NCI-H774 (cell line): ENCODE data around the gene SERPINB6.
"Not testable (repeated sequence)": the region's sequence is repeated elsewhere in the genome, so short reads cannot be mapped to it uniquely, and the experiment has no call there.

Experiments used
- DNase-seq: peaks from one replicate; lab custom pipeline; 2025; lab: John Stamatoyannopoulos, UW

SERPINB6 gene

DNA sequence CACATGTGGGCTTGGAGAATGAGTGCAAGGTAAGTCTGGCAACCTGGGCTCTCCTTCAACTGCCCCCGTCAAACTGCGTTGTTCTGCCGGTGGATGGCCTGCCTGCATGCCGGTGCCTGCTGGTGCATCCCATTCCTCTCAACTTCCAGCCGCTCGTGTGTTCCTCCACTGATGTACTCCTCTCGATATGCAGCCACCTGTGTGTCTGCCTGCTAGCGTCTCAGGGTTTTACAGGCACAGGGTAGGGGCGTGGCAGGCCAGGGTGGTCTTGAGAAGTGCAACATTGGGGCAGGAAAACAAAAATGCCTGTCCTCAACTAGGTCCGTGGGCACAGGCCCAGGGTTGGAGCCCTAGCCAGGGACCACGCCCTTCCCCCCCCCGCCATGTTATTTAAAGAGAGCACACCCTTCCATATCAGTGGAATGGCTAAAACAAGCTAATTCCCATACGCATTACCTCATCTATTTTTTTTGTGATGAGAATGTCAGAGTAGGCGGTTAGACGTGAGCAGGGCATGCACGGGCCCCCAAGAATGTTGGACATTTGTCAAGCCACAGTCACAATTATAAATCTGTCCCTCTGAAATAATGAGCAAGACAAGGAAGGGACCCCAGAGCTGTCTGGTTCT lies 33.2 kb downstream of the SERPINB6 start:
- DNase-seq = no peak

DNA sequence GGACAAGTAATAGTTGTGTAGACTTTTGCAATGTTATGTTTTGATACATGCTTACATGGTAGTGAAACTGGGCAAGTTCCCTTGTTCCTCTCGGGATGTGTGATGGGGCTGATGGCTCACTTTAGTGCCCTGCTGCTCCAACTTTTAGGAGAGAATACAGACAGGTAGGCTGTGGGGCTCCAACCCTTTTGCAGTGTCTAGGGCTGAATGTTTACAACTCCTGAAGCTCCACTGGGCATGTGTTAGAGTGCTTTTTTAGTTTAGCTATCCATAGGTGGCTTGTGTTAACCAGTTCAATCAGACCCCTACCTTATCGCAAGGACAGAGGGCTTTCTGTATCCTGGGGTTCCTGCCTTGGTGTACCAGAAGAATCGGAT lies 33.8 kb downstream of the SERPINB6 start:
- DNase-seq = no peak

DNA sequence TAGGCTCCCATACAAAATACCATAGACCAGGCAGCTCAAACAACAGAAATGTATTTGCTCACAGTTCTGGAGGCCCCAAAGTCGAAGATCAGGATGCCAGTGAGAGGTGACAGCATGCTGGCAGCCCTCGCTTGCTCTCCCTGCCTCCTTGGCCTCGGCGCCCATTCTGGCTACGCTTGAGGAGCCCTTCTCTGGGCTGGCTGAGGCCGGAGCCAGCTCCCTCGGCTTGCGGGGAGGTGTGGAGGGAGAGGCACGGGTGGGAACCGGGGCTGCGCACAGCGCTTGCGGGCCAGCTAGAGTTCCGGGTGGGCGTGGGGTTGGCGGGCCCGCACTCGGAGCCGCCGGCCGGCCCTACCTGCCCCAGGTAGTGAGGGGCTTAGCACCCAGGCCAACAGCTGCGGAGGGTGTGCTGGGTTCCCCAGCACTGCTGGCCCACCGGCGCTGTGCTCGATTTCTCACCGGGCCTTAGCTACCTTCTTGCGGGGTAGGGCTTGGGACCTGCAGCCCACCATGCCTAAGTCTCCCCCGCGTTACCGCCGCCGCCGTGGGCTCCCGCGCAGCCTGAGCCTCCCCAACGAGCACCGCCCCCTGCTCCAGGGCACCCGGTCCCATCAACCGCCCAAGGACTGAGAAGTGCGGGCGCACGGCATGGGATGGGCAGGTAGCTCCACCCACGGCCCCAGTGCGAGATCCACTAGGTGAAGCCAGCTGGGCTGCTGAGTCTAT lies 35.6 kb downstream of the SERPINB6 start:
- DNase-seq = no peak

DNA sequence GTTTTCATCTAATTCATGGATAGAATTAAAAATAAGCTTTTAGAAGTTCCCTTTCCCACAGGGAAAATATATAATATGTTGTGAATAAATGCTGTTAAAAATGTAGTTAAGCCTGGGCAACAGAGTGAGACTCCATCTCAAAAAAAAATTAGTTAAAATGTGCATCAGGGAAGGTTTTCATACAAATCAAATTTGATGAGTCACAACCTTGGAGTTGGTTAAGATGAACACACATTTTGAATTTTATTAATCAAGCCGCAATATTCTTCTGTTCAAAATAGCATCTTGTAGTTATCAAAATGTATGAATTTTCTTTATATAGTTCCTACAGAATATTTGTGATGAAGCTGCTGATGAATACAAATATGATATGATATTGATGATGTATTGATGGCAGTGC lies 37.3 kb downstream of the SERPINB6 start:
- no peak for DNase-seq

DNA sequence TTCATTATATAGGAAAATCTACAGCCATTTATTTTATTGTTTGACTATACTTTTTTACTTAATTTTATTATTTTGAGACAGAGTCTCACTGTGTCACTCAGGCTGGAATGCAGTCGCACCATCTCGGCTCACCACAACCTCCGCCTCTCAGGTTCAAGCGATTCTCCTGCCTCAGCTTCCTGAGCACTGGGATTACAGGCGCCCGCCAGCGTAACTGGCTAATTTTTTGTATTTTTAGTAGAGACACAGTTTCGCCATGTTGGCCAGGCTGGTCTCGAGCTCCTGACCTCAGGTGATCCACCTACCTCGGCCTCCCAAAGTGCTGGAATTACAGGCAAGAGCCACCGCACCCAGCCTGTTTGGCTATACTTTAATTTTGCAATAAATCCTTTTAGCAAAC lies 38.5 kb downstream of the SERPINB6 start:
- DNase-seq = not testable (repeated sequence)

DNA sequence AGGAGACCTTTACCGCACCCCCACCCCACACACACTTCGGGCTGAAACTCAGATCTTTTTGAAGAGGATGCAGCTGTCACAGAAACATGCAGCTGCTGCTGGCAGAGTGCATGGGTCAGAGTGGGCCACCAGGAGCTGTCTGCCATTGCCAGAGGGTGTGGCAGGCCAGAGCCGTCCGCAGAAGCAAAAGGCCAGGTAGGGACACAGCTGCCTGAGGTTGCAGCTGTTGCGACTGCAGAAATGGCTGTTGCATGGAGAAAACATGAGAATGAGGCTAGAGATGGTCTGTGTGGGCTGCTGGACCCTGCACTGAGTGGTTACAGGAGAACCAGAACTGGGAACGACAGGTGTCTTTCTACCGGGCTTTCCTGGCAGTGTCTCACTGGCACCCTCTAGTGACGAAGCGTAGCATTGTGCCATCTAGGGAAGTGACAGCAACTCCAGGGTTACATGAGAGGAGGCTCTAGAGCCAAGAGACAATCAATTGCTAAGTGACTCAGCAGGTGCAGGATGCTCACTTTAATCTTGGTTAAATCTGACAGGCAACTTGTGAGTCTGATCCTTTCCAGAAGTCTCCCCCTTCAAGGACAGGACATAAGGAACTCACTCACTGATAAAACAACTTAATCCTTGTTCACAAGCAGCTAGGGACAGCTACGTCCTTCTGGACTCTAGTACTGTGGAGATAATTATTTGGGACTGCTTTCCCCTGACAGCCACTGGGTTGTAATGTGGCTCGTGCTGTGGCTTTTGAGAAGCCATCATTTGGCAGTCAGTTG lies 39.2 kb downstream of the SERPINB6 start:
- DNase-seq = peak; percentile 68

DNA sequence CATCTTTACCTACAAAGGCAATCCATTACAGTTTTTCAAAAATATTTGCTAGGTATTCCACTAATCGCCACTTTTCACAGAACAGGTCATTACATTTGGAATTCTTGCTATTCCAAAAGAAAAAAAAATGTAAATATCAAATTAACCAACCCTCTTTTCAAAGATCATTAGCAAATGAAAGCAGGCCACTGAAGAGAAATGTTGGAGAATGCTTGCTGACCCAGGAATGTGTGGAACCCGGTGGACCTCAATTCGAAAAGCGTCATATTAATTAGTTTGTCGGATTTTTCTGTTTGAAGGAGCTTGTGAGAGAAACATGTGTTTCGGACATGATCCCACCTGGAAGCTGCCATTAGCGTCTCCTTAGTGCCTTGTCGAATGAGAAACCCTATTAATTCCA lies 40.3 kb downstream of the SERPINB6 start:
- no peak for DNase-seq

DNA sequence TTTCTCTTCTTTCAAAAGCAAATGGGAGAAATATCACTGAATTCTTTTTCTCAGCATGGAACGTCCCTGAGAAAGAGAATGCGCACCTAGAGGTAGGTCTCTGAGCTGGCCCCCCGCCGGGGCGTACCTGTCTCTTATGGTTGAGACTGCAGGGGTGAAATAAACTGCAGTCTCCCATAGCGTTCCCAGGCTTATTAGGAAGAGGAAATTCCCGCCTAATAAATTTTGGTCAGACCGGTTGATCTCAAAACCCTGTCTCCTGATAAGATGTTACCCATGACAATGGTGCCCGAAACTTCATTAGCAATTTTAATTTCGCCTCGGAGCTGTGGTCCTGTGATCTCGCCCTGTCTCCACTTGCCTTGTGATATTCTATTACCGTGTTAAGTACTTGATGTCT lies 43.4 kb downstream of the SERPINB6 start:
- not testable (repeated sequence) for DNase-seq

DNA sequence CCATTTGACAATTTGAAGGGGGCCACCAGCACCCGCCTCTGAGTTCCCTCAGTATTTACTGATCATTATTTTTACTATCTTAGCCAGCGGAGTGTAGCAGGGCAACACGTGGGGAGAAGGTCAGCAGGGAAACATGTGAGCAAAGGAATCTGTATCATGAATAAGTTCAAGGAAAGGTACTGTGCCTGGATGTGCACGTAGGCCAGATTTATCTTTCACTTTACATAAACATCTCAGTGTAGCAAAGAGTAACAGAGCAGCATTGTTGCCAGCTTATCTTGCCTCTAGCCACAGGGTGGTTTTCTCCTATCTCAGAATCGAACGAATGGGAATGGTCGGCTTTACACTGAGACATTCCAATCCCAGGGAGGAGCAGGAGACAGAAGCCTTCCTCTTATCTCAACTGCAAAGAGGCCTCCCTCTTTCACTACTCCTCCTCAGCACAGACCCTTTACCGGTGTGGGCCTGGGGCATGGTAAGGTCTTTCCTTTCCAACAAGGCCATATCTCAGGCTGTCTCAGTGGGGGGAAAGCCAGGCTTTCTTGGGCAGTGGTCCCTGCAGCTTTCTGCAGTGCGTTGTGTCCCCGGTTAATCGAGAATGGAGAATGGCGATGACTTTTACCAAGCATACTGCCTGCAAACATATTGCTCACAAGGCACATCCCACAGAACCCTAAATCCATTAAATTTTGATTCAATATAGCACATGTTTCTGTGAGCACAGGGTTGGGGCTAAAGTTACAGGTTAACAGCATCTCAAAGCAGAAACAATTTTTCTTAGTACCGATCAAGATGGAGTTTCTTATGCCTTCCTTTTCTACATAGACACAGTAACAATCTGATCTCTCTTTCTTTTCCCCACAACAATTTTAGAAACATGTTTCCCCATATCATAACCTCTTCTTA lies 45.3 kb downstream of the SERPINB6 start:
- not testable (repeated sequence) for DNase-seq

DNA sequence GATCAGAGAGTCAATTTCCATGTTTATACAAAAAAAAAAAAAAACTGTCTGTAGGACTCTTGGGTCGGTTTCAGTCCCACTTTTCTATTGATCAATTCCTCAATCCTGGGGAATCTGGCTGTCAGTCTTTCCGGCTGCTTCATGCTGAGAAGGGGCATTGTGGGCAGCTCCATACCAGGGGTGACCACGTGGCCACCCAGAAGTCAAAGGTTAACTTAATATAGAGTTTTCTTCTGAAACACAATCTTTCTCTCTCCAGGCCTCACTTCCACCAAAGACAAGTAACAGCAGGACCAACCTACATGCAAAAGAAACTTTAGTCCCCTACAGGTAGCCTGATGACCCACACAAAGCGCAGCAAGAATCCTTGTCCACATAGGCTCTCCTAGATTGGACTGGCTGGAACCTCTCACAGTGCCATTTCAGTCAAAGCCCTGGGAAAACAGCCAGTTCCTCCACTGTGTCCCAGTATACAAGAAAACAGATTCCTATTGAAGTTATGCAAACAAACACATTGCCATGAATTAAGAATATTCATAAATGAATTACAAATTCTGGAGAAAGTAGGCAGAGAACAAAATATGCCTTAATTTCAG lies 49.7 kb downstream of the SERPINB6 start:
- no peak for DNase-seq

DNA sequence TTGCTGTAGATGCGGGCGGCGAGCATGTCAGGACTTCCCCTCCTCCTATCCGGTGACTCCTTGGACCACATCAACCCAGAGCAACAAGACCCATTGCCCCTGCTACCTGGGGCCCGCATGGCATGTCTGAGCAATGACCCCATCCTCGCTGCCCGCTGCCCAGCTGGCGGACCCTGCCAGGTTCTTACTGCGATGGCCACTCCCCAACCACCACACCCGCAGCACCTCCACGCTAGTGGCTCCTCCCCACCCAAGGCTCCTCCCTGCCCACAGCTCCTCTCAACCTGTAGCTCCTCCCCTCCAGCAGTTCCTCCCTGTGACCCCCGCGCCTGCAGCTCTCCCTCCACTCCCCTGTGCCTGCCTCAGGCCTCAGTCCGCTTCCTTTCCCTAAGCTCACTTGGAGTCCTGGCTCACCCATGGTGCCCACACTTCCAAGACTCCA lies 50.7 kb downstream of the SERPINB6 start:
- no peak for DNase-seq

DNA sequence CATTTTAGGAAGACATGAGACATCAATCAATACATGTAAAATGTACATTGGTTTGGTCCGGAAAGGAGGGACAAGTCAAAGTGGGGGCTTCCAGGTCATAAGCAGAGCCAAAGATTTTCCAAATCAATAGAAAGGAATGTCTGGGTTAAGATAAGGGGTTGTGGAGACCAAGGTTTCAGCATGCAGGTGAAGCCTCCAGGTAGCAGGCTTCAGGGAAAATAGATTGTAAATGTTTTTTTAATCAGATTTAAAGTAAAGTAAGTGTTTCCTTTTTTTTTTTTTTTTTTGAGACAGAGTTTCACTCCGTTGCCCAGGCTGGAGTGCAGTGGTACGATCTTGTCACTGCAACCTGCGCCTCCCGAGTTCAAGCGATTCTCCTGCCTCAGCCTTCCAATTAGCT lies 51.5 kb downstream of the SERPINB6 start:
- no peak for DNase-seq

DNA sequence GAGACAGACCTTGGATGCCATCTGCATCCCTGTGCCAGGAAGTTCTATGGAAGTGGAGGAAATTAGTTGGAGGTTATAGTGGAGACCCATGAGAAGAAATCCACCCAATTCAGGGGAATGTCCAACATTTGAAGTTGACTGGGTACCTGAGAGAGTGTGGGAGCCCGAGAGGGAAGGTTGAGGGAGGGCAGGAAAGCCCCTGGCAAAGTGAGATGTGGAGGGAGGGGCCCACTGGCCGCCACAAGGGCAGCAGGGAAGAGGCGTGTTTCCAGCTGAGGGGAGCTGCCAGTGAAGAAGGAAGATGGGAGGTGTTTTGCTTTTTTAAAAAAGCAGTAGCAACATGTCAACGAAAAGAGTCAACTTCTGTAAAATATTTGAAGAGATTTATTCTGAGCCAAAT lies 52.0 kb downstream of the SERPINB6 start:
- DNase-seq = no peak

DNA sequence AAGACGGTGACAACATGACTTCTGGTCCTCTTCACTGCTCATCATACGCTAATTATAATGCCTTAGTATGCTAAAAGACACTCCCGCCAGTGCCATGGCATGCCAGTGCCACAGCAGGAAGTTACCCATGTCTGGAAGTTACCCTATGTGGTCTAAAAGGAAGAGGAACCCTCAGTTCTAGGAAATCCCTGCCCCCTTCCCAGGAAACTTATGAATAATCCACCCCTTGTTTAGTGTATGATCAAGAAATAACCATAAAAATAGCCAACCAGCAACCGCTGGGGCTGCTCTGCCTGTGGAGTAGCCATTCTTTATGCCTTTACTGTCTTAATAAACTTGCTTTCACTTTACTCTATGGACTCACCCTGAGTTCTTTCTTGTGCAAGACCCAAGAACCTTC lies 52.4 kb downstream of the SERPINB6 start:
- DNase-seq = no peak

DNA sequence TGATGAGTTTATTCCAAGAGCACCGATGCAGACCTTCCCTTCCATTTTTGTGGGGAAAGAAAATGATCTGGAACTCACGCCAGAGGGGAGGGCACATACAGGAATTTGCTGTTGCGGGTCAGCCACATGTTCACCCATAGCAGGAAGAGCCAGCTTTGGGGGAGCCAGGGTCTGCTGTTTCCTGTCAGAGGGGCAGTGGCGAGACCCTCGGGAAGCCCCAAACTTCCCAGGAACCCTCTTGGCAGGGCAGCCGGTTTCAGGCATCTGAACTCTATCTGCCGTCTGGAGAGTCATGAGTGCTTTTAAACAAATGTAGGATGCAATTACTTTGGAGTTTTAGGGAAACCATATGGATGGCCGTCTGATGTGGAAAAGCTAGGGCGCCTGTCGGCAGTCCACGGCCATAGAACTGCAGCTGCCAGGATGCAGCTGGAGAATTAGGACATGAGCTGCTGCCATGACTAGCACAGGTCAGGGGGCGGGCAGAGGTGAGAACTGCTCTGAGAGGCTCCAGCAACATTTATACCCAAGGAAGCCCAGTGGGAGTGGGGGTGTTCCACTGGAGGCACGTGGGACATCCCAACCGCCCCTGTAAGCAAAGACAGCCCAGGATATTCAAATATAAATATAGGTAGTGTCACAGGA lies 53.4 kb downstream of the SERPINB6 start:
- DNase-seq = no peak

DNA sequence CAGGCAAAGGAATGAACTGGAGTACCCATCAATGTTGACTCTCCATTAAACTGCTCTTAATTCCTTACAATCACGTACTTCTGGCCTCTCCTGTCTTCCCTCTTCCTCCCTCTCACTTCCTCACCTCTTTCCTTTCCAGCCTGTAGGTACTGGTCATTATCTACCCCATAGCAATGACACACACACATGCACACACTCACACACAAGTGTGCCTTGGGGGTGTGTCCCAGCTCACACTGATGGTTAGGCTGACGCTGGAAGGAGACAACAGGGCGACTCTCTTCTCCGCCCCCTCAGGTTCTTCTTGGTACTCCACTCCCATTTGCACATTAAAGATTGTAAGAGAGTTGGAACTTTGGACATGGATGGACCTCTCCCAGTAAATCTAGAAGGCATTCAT lies 54.3 kb downstream of the SERPINB6 start:
- DNase-seq = no peak

DNA sequence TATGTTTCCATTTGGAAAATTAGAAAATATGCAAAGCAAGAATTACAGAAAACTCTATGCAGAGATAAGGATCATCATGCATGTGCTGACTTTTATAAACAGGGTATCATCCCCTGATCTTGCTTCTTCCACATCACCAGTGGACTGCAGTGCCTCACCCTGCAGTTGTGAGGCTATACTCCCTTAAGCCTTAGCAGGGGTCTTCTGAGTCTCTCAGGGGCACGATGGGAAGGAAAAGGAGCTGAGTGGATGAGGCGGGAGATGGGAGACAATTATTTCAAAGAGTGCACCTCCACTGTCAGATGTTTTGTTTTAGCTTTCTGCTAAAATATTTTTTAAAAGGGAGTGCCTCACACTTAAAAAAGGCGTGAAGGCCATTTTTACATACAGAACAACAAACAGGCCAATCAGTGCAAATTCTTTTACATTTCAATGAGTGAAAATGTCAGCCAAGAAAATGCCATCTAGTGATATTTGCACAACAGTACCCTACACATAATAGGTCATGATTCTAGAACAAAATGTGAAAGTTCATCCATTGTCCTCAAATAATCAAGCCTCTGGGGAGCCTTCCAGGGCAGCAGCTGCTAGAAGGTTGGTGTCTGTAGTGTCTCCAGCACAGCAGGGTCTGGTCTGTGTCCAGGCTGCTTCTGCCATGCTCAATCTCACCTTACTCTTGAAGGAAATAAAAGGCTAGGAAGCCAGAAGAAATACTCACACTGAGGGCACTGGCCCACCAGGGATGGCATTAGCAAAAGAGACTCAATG lies 55.0 kb downstream of the SERPINB6 start:
- no peak for DNase-seq

DNA sequence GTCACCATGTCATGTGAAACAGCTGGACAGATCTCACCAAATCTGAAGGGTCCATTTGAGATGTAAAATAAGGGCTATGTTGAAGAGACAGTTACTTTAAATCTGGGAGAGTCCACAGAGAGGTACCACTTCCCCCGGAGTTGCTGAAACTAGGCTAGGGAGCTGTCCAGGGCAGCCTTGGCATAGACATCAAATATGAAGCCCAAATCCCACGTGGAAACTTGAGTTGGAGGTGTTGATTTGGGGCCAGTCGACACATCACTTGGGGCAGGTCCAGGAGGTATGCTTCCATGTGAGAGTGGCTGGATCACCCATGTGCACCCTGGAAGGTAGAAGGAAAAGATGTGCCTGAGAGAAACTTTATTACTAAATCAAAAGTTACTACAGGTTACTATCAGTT lies 56.2 kb downstream of the SERPINB6 start:
- DNase-seq = no peak

DNA sequence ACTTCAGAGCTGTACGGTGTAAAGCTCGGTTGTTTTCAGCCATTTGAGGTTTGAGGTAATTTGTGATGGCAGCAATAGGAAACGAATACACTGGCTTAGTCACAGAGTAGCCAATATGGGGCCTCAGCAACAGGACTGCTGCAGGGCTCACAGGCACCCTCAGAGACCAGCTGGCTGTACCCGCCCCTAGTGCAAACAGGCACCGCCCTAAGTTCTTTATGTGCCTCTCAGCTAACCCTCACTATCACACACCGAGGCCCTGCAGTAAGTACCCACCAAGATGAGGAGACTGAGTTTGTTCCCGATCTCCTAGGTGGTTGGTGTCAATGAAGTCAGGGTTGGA lies 57.1 kb downstream of the SERPINB6 start:
- DNase-seq = no peak

DNA sequence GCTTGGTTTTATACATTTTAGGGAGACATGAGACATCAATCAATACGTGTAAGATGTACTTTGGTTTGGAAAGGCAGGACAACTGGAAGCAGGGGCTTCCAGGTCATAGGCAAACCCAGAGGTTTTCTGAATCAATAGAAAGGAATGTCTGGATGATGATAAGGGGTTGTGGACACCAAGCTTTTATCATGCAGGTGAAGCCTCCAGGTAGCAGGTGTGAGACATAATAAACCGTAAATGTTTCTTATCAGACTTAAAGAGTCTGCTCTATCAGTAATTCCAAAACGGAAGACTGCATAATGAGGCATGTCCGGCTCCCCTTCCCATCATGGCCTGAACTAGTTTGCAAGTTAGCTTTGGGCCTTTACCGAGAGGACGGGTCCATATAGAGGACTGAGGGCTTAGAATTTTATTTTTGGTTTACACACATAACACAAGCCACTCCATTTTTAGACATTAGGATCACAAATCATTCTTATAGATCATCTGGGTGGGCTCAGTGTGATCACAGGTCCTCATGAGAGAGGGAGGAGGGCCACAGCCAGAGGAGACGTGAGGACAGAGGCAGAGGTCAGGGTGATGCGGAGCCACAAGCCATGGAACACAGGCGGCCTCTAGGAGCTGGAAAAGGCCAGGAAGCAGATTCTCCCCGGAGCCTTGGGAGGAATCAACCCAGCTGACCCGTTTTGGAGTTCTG lies 57.6 kb downstream of the SERPINB6 start:
- no peak for DNase-seq
